ENCODE measurements around the gene ACOX3. TPM values are rescaled to one million over a fixed set of nuclear protein-coding genes. Genes with fewer than 3 reads are reported as not detected.

The ACOX3 gene
- total and polyA plus RNA-seq, 10 of the 15 experiments (the other 5 are each of a cell fraction or from before 2014, with no cell fraction given), result 2.0 to 24.5 (median 14.0) TPM

DNA sequence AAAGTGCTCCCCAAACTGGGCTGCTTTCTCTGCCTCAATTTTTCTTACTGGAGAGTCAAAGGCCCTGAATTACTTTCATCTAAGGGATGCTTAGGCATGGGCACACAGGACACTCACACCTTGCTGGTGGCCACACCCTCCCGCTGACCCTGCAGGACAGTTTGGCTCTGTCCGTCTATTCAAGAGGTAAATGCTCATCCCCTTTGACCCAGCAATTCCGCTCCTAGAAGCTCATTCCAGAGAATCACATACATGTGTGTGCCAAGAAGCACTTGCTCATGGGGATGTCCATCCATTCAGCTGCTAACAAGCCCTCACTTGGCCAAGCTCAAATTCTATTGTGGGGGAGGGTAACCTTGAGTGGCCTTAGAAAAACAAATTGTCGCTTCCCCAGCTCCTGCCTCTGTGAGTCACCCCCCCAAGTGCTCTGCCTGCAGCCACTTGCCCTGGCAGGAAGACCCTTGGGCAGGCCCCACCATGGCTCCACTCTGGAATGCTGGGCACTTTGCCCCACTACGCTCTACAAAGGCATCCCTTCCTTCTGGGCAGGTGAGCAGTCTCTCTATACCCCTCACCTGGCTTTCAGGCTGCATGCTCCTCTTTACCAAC is 116.5 kb downstream of the ACOX3 start:
- Histone ChIP-seq H3K4me2 (ENCODE audit: control insufficient read depth, insufficient read depth) (no peak overlapping the region), H3K9ac (ENCODE audit: control insufficient read depth, insufficient read depth, low read length) (no peak overlapping the region), H3K9me3 (replicated peaks; ENCODE audit: control insufficient read depth, insufficient read depth, low read length) (no peaks in the 10 kb centered on the region), H4K20me1 (ENCODE audit: control insufficient read depth, insufficient read depth) (no peaks in the 10 kb centered on the region), H3K4me3 (no peak overlapping the region), H3K79me2 (ENCODE audit: control insufficient read depth, insufficient read depth, low read length) (no peaks in the 10 kb centered on the region), H3K27me3 (replicated peaks in 1 of 2; ENCODE audit: control insufficient read depth in 2 of 2, insufficient read depth in 2 of 2, low read length in 1 of 2) (peaks cover 0 to 4% of the 10 kb centered on the region in 2 experiments; a peak in 2 of 4 replicates), H3K27ac (ENCODE audit: control insufficient read depth, insufficient read depth) (no peak overlapping the region), H2AFZ (ENCODE audit: control insufficient read depth, low read depth, low read length) (no peak overlapping the region), H3K4me1 (ENCODE audit: control insufficient read depth, insufficient read depth, low read length) (no peaks in the 10 kb centered on the region), H3K36me3 (ENCODE audit: control insufficient read depth in 2 of 2, insufficient read depth in 2 of 2, low read length in 1 of 2) (no peaks in the 10 kb centered on the region)
- FAIRE-seq (no peak), DNase-seq (ENCODE audit: low read depth, low spot score) (no peak), ATAC-seq (no peak)
- in situ Hi-C loops (cut with MboI) (no loop called here), intact Hi-C loops (cut with micrococcal nuclease; ENCODE audit: unreplicated experiment) (loop anchor here (10.0 kb wide), 1 partner anchor 81 kb away; no protein-coding TSS in a partner anchor)
- 3% methylated on average over 5 of the region's 5 CpGs for WGBS (ENCODE audit: insufficient coverage, insufficient replicate concordance, low lambda C conversion rate, missing lambda C conversion rate)
- RAD21 ChIA-PET (ENCODE audit: unreplicated experiment), result no interaction called here
- SMC1A ChIA-PET (ENCODE audit: uncharacterized antibody, unreplicated experiment), result no interaction called here
- TF ChIP-seq ZNF687 (IDR thresholded peaks at IDR 0.05), result no peak
- no peak for TF ChIP-seq RAD51 (IDR thresholded peaks at IDR 0.05)
- no peak for TF ChIP-seq TARDBP (IDR thresholded peaks at IDR 0.05; ENCODE audit: borderline replicate concordance)
- no peak for TF ChIP-seq SMAD1 (IDR thresholded peaks at IDR 0.05; ENCODE audit: low read depth, partially characterized antibody)
- TF ChIP-seq CHD2 (IDR thresholded peaks at IDR 0.05; ENCODE audit: borderline replicate concordance, low read depth, low read length), result no peak
- no peak for TF ChIP-seq EP300 (IDR thresholded peaks at IDR 0.05; ENCODE audit: borderline replicate concordance in 1 of 2, control insufficient read depth in 1 of 2, low read depth in 2 of 2, low read length in 2 of 2)
- no peak for TF ChIP-seq CTCF (IDR thresholded peaks at IDR 0.05 in 2 of 3, conservative IDR thresholded peaks at IDR 0.05 in 1 of 3; ENCODE audit: control insufficient read depth in 2 of 3, extremely low read depth in 1 of 3, insufficient read depth in 1 of 3, low read depth in 3 of 3, low read length in 3 of 3)
- no peak for TF ChIP-seq MTA2 (IDR thresholded peaks at IDR 0.05; ENCODE audit: low read depth)
- TF ChIP-seq SUPT20H (IDR thresholded peaks at IDR 0.05; ENCODE audit: borderline replicate concordance, control insufficient read depth, low read depth, low read length), result no peak
- no peak for TF ChIP-seq MXI1 (IDR thresholded peaks at IDR 0.05; ENCODE audit: low read depth, low read length)
- TF ChIP-seq KLF5 (IDR thresholded peaks at IDR 0.05; ENCODE audit: partially characterized antibody), result no peak
- TF ChIP-seq HCFC1 (IDR thresholded peaks at IDR 0.05; ENCODE audit: low read length), result no peak
- no peak for TF ChIP-seq HDAC2 (IDR thresholded peaks at IDR 0.05)
- no peak for TF ChIP-seq BRCA1 (IDR thresholded peaks at IDR 0.05; ENCODE audit: low read depth, low read length)
- CTCF ChIA-PET, result no interaction called here
- no TSS peak for BruUV-seq (replicated peaks)
- POLR2A ChIA-PET, result no interaction called here
